ENCODE measurements around the gene SRSF1. TPM values are rescaled to one million over a fixed set of nuclear protein-coding genes. Genes with fewer than 3 reads are reported as not detected.

Gene SRSF1
- total RNA-seq, 4 donors from 2014 or later, result 181 to 274 (median 182) TPM

DNA sequence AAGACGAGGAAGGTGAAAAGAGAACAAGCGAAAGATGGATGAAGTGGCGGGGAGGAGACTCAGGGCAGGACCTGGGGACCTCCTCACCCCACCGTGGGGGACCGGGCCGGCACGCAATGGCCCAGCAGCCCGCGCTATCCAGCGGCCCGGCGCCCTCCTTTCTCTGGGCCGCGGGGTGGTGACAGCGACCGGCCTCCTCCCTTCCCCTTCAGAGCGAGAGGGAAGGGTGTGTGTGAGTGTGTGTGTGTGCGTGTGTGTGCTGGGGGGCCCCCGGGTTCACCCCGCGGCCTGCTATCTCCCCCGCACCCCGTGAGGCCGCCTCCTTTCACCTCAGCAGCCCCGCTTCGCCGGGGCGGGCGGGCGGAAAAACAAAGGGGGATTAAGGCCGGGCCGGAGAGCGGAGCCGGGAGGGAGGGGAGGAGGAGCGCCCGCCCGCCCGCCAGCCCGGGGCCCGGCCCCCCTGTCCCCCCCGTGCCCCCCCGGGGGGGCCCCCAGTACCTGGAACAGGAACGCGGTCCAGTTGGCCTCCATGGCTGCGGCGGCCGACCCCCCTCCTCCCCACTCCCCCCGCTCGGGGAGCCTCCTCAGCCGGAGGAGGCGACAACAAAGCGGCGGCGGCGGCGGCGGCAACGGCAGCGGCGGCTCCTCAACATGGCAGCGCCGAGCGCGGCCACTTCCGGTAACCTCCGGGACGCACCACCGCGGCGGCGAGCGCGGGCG is 19.3 kb downstream of the SRSF1 start, which contains the start of gene VEZF1:
VEZF1 (minus strand) TSS at position 674 of the 720 bp plus-strand sequence; CDS start at position 531, 143 bp downstream.
- no peak for DNase-seq (ENCODE audit: low spot score)
- ATAC-seq (ENCODE audit: low FRiP score), result peak; percentile 54
- TF ChIP-seq, protein P1, sequence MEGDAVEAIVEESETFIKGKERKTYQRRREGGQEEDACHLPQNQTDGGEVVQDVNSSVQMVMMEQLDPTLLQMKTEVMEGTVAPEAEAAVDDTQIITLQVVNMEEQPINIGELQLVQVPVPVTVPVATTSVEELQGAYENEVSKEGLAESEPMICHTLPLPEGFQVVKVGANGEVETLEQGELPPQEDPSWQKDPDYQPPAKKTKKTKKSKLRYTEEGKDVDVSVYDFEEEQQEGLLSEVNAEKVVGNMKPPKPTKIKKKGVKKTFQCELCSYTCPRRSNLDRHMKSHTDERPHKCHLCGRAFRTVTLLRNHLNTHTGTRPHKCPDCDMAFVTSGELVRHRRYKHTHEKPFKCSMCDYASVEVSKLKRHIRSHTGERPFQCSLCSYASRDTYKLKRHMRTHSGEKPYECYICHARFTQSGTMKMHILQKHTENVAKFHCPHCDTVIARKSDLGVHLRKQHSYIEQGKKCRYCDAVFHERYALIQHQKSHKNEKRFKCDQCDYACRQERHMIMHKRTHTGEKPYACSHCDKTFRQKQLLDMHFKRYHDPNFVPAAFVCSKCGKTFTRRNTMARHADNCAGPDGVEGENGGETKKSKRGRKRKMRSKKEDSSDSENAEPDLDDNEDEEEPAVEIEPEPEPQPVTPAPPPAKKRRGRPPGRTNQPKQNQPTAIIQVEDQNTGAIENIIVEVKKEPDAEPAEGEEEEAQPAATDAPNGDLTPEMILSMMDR (IDR thresholded peaks at IDR 0.05), result no peak

DNA sequence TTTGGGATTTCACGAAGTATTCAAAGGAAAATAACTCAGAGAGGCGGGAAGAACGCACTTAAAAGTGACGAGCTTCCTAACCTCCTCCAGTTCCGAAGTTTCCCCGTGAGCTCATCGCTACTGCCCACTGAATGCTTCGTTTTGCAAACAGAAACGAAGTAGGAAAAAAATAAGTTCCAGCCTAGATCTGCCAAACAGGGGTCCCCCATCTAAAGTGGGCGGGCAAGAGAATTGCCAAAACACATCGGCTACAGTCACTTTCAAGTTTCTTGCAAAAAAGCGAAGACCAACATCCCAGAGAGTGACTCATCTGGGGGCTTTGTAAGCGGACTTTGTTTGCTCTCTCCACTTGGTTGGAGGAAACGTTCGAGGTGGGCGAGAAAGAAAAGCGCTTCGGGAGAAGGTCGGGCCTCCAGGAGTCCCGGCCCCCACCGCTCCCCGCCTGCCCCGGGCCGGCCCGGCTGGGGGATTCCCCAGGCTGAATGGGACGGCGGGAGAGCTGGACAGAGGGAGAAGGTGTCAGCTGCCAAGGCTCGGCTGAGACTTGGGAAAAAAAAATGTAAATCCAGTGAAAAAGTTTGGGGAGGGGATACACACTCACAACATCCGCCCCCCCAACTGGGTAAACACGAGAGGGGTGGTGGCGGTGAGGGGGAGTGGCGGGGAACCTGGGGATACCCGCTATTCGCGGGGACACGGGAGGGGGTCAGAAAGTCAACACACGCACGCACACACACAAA is 20.0 kb downstream of the SRSF1 start:
- TF ChIP-seq, protein P1 (IDR thresholded peaks at IDR 0.05), result no peak
- DNase-seq (ENCODE audit: low spot score) (no peak), ATAC-seq (ENCODE audit: low FRiP score) (peak; percentile 51)

DNA sequence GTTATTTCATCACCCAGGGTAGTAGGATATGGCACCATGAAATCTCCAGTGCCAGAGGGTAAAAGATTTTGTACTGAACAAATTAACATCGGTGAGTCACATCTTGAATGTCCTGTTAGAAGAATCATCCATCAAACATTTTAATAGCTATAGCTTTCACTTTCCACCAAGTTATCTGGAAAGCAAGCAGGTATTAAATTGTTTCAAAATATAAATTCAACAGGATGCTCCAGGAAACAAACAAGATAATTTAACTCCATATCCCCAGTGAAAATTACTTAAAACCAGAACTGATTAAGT is 21.4 kb downstream of the SRSF1 start:
- no peak for DNase-seq (ENCODE audit: low spot score)
- ATAC-seq (ENCODE audit: low FRiP score), result no peak
- TF ChIP-seq, protein P1 (IDR thresholded peaks at IDR 0.05), result no peak

DNA sequence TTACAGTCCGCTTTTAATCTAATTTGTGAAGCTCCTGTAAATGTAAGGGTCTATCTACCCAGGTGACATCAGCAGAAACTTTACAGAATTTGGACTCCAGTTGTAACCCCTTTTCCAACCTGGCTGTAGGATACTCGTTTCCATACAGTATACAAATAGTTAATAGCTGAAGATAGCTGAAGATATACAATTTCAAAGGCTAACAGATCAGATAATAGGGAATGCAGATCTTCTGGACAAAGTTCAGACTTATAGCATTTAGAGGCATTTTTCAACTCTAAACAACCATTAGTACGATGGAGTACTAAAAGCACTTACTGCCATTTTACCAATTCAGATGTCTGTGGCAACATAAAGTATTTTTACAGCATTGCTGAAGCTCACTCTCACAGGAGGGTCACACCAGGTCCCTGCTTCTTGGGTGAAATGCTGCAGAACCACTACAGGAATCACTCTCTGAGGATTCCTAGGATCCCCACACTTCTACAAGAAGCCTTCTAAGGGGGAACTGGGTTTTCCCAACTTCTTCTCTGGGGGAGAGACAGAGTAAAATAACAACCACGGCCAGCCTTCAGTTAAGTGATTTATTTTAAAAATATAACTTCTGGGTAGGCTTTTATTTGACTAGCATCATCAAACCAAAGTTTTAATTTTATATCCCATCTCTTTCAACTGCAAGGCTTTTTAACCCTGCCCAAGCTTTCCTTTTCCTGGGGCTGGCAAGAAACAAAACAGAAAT is 21.9 kb downstream of the SRSF1 start:
- TF ChIP-seq, protein P1 (IDR thresholded peaks at IDR 0.05), result no peak
- ATAC-seq (ENCODE audit: low FRiP score) (no peak), DNase-seq (ENCODE audit: low spot score) (no peak)

- TF ChIP-seq, protein P1 (IDR thresholded peaks at IDR 0.05), result no peak
- no peak for ATAC-seq (ENCODE audit: low FRiP score)
- DNase-seq (ENCODE audit: low spot score), result no peak
Measured at GRCh38 chr17:57984261-57984890, 22.7 kb downstream of the SRSF1 start.

DNA sequence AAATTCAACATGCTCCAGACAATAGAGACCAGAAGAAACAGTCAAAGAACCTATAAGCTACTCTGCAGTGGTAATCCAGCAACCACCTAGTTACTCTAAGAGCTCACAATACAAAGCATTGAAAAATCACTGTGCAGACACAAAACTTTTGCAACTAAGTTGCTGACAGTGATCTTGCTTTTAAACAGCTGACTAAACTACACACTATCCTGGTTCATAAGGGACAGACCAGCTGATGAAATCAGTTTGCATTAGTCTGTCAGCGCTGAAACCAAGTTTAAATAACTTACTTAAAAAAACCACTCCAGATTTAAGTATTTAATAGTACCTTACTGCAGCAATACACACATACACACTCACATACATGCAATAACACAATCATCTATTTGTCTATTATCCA is 23.6 kb downstream of the SRSF1 start:
- no peak for DNase-seq (ENCODE audit: low spot score)
- TF ChIP-seq, protein P1 (IDR thresholded peaks at IDR 0.05), result no peak

More for the DNA sequence above, 23.6 kb downstream of the SRSF1 start:
- no peak for ATAC-seq (ENCODE audit: low FRiP score)
